Fibroblast of the aortic adventitia (primary cell): Measurements from ENCODE around the gene ADCY9. TPM values are rescaled to one million over a fixed set of nuclear protein-coding genes. Genes with fewer than 3 reads are reported as not detected.

ENCODE experiments used
- DNase-seq: peaks from one replicate; pipeline ENCODE4 v3.0.0-alpha.2; 2010; ENCODE audit warnings: low read depth
- H3K4me3 ChIP-seq: 2 replicates; pipeline ENCODE4 v1.5.1; 2011; ENCODE audit warnings: low read depth, mild to moderate bottlenecking, control low read depth, low read length, moderate library complexity
- CTCF ChIP-seq: IDR thresholded peaks from 2 replicates; pipeline ENCODE4 v1.5.1; 2011; ENCODE audit warnings: mild to moderate bottlenecking, low read length, control low read depth, inconsistent platforms; ENCODE audit not compliant: insufficient read depth
- total RNA-seq: library from RNA; depleted of rRNA; stranded (reverse); fragments of >200 nt; gene quantifications from 2 replicates; pipeline ENCODE4 v1.2.3, GENCODE V29; 2012; ENCODE audit warnings: low replicate concordance

Gene ADCY9
- total RNA-seq, 1 donor, result 23.6 TPM

GRCh38 chr16:3954411-3954921 lies 161.8 kb downstream of the ADCY9 start:
- no peak for TF ChIP-seq CTCF
- DNase-seq, result peak; percentile 49

GRCh38 chr16:3953728-3954410 lies 162.4 kb downstream of the ADCY9 start:
- H3K4me3 ChIP-seq, result no peak overlapping the region
- TF ChIP-seq CTCF, result no peak
- DNase-seq, result no peak

More at GRCh38 chr16:3954411-3954921, 161.8 kb downstream of the ADCY9 start:
- no peak overlapping the region for H3K4me3 ChIP-seq

GRCh38 chr16:3952737-3953131 lies 163.5 kb downstream of the ADCY9 start:
- peak; percentile 77 for DNase-seq
- H3K4me3 ChIP-seq, result no peak overlapping the region
- TF ChIP-seq CTCF, result no peak

- DNase-seq, result peak; percentile 83
- TF ChIP-seq CTCF, result no peak
- peak overlapping the region; percentile 31 for H3K4me3 ChIP-seq
Measured at GRCh38 chr16:3951861-3952736, 164.1 kb downstream of the ADCY9 start.

GRCh38 chr16:3951380-3951779 lies 164.9 kb downstream of the ADCY9 start:
- peak overlapping the region; percentile 31 for H3K4me3 ChIP-seq
- DNase-seq, result peak; percentile 45

GRCh38 chr16:3950343-3951193 lies 165.7 kb downstream of the ADCY9 start:
- TF ChIP-seq CTCF, result no peak
- DNase-seq, result peak; percentile 99
- peak overlapping the region; percentile 62 for H3K4me3 ChIP-seq
